ENCODE results near the gene SLC6A11. TPM values are rescaled to one million over a fixed set of nuclear protein-coding genes. Genes with fewer than 3 reads are reported as not detected.

The SLC6A11 gene
- total and polyA plus RNA-seq, 2 of the 8 experiments (the other 6 are each of a cell fraction or from before 2014, with no cell fraction given) = 0.78 to 1.5 TPM

- no peak overlapping the region for H3K23ac ChIP-seq (ENCODE audit: insufficient read length)
- no peak overlapping the region for H3K56ac ChIP-seq (replicated peaks; ENCODE audit: insufficient read length, low read depth, low read length)
- H3K9me3 ChIP-seq (ENCODE audit: insufficient read depth in 2 of 2, low read depth in 1 of 2, low read length in 1 of 2) = no peaks in the 10 kb centered on the region
- no peak overlapping the region for H3K9ac ChIP-seq (replicated peaks in 1 of 4; ENCODE audit: extremely low read depth in 1 of 4, low read depth in 3 of 4, low read length in 3 of 4)
- H2BK120ac ChIP-seq (replicated peaks; ENCODE audit: low read depth, low read length) = no peak overlapping the region
- no peaks in the 10 kb centered on the region for H3K23me2 ChIP-seq (ENCODE audit: low read depth, low read length)
- no peak for DNase-seq (ENCODE audit: low read depth in 1 of 2, low spot score in 2 of 2)
- H4K5ac ChIP-seq (ENCODE audit: insufficient read length, low read depth, low read length) = no peak overlapping the region
- H3K18ac ChIP-seq (ENCODE audit: extremely low read depth, low read length) = no peak overlapping the region
- no peak for FAIRE-seq
- H3K4me3 ChIP-seq (ENCODE audit: extremely low read depth in 1 of 4, insufficient read depth in 2 of 4, low read depth in 3 of 4, low read length in 4 of 4) = no peak overlapping the region
- no peaks in the 10 kb centered on the region for H3K79me1 ChIP-seq (ENCODE audit: low read depth, low read length)
- no peak overlapping the region for H4K8ac ChIP-seq (ENCODE audit: extremely low read depth, insufficient read depth, low read length)
- H3K27me3 ChIP-seq (replicated peaks in 1 of 4; ENCODE audit: control insufficient read depth in 3 of 4, extremely low read depth in 1 of 4, insufficient read depth in 3 of 4, low read length in 3 of 4) = peaks cover 0 to 5% (median 0%) of the 10 kb centered on the region in 4 experiments; a peak in 2 of 7 replicates
- no peak overlapping the region for H2BK12ac ChIP-seq (ENCODE audit: low read depth, low read length)
- no peaks in the 10 kb centered on the region for H4K20me1 ChIP-seq (replicated peaks in 1 of 2; ENCODE audit: control insufficient read depth in 1 of 2, insufficient read depth in 2 of 2, low read length in 2 of 2)
- H2BK20ac ChIP-seq (ENCODE audit: low read length) = no peak overlapping the region
- no peak overlapping the region for H2BK15ac ChIP-seq (ENCODE audit: low read length)
- H3K4me2 ChIP-seq (ENCODE audit: insufficient read depth in 1 of 2, low read depth in 2 of 2, low read length in 2 of 2) = no peak overlapping the region
- H3K4ac ChIP-seq (replicated peaks; ENCODE audit: insufficient read length, low read depth, low read length) = no peak overlapping the region
- H2AK5ac ChIP-seq (ENCODE audit: low read depth, low read length) = no peak overlapping the region
- ChIA-PET POLR2A (ENCODE audit: partially characterized antibody) (interaction anchor here (0.6 to 0.7 kb wide), 2 partner anchors 15 to 534 kb away, joined by 3 read pairs; no protein-coding TSS in a partner anchor), CTCF (ENCODE audit: partially characterized antibody) (interaction anchor here (0.6 to 1.6 kb wide), 3 partner anchors 167 to 237 kb away, joined by 3 to 6 read pairs (median 5); no protein-coding TSS in a partner anchor)
- H3K14ac ChIP-seq (ENCODE audit: insufficient read length) = no peak overlapping the region
- H4K91ac ChIP-seq (replicated peaks; ENCODE audit: insufficient read length, low read length) = no peak overlapping the region
- no peak overlapping the region for H3K27ac ChIP-seq (ENCODE audit: low read depth, low read length)
- H3K4me1 ChIP-seq (replicated peaks in 1 of 4; ENCODE audit: control insufficient read depth in 3 of 4, insufficient read depth in 4 of 4, low read length in 3 of 4) = no peaks in the 10 kb centered on the region
- no peaks in the 10 kb centered on the region for H3K79me2 ChIP-seq (ENCODE audit: control insufficient read depth in 1 of 2, insufficient read depth in 2 of 2, low read length in 2 of 2)
- H2AFZ ChIP-seq (ENCODE audit: low read length) = no peak overlapping the region
- H3K36me3 ChIP-seq (ENCODE audit: control insufficient read depth in 2 of 4, insufficient read depth in 4 of 4, low read length in 3 of 4) = no peaks in the 10 kb centered on the region
- WGBS, 2 experiments (ENCODE audit: extremely low coverage in 1 of 2, insufficient coverage in 1 of 2, insufficient read length in 1 of 2, insufficient replicate concordance in 2 of 2, low coverage in 1 of 2, low lambda C conversion rate in 2 of 2, missing lambda C conversion rate in 1 of 2) = 85% methylated on average over 8 of the region's 8 CpGs; no CpG with 5 or more reads in 1 of the 2 experiments
- H2BK5ac ChIP-seq (ENCODE audit: low read depth, low read length) = no peak overlapping the region
- no peak for TF ChIP-seq TAF7 (optimal IDR thresholded peaks at IDR 0.05; ENCODE audit: borderline replicate concordance, low read depth, low read length)
- TF ChIP-seq SIRT6 (IDR thresholded peaks at IDR 0.05; ENCODE audit: low read length) = no peak
- no peak for TF ChIP-seq KDM5A (IDR thresholded peaks at IDR 0.05; ENCODE audit: low read length)
- no peak for TF ChIP-seq BCL11A (IDR thresholded peaks at IDR 0.05; ENCODE audit: low read depth in 2 of 2, low read length in 2 of 2)
- TF ChIP-seq SIX5 (IDR thresholded peaks at IDR 0.05; ENCODE audit: low read depth, low read length) = no peak
- no peak for TF ChIP-seq SUZ12 (IDR thresholded peaks at IDR 0.05; ENCODE audit: low read length)
- TF ChIP-seq JUND (IDR thresholded peaks at IDR 0.05; ENCODE audit: low read length) = no peak
These were observed 36.7 kb upstream of the SLC6A11 start for GRCh38 chr3:10779293-10779805.

All from H1 (cell line).